COLO829 (cell line): ENCODE data around the gene PLXDC1.

ENCODE experiments used
- DNase-seq: peaks from one replicate; pipeline ENCODE4 v3.0.0; 2012; ENCODE audit warnings: low spot score

The PLXDC1 gene

DNA sequence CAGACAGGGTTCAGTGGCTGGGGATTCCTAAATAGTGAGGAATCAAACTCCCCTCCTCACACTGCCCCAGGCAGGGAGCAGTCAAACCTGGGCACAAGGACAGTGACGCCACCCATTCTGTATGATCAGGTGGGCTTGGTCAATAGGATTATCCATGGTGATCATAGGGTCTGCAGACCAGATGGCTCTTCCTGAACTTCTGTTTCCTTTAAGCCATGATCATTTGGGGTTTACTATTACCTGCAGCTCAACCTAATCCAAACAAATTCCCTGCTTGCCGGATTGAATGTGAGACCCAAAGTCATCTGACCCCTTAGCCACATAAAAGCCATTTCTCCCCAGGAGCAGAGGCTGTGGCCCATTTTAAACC lies 54.3 kb downstream of the PLXDC1 start:
- DNase-seq = no peak

DNA sequence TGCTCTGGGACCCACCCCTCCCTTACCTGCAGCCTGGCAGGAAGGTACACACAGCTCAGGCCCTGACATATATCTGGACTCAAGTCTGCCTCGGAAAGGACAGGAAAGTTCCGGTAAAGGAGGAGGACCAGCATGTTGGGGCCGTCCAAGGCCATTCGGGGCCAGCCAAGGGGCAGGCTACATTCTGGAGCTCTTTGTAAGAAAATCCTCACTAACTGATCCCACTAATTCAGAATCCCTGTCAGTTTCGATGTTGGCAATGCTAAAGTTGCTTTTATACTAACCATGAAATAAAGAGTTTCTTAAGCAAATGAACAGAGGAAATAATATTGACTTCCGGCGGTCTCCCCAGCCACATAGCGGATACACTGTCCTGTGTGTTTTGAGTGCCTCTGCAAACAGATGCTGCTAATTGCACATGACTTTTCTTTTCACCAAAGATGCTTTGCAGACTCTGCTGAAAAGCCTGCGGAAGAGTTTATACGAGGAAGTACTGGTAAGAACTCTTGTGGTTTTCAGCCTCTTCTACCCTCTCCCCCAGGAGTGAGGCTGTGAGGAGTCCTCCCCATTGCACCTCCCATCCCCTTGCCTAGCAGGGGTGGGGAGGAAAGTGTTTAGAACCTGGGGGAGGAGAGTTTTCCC lies 54.8 kb downstream of the PLXDC1 start:
- no peak for DNase-seq

DNA sequence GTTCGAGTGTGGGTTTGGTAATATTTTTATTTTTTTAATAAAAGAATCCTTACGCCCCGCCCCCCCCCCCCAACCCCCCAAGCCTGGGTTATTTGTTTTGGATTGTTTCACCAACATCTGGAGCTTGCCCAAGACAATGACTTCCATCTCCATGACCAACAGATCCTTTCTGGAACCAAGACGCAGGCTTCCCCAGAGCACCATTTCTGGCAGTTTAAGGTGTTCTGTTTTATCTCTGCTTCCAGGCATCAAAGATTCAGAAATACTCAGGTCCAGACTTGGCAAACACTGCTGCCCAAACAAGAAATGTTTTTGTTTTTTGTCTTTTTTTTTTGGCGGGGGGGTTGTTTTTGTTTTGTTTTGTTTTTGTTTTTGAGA lies 56.1 kb downstream of the PLXDC1 start:
- DNase-seq = no peak

DNA sequence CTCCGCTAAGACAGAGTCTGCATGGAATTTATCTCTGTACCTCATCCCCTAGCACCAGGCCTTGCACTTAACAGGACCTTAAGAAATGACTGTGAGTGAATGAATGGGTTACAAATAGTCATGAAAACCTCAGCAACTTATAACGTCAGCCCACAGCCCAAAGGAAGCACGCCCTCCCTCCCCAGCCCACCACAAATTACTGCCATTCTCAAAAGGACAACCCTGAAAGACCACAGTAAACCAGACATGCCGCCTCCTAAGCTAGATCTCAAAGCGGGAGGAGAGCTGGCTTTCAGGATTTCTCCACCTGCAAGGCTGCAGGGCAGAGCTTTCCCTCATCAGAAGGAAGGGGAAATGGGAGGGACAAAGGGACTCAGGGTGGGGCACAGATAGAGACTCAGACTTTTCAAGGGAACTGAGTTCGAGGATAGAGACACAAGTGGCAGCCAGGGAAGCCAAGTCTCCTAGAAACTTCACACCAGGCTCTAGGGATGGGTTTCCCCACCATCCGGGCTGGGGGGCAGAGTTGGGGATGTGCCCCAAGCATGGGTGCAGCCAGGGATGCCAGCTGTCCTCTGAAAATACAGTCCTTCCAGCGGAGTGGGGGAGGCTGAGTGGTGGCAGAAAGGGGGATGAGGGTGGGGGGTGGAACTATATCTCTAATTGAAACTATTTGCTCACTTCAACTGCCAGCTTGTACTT lies 56.7 kb downstream of the PLXDC1 start:
- no peak for DNase-seq

DNA sequence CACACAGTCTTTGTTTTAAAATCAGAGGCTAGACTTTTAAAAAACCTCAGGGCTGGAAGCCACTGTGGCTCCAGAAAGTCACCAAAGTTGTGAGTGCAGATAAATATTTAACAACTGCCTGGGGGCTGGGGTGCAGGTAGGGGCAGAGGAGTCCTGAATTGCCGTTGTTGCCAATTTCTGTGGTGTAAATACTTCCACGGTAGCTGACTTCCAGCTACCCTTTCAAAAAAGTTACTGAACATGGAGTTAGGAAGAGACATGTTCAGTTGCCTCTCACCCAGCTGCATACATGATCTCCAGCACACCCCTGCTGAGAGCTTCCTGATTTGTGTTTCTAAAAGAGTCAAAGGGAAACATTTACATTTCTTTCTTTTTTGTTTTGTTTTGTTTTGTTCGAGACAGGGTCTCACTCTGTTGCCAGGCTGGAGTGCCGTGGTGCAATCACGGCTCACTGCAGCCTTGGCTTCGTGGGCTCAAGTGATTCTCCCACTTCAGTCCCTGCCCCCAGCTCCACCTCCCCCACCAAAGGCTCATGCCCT lies 58.7 kb downstream of the PLXDC1 start:
- no peak for DNase-seq

DNA sequence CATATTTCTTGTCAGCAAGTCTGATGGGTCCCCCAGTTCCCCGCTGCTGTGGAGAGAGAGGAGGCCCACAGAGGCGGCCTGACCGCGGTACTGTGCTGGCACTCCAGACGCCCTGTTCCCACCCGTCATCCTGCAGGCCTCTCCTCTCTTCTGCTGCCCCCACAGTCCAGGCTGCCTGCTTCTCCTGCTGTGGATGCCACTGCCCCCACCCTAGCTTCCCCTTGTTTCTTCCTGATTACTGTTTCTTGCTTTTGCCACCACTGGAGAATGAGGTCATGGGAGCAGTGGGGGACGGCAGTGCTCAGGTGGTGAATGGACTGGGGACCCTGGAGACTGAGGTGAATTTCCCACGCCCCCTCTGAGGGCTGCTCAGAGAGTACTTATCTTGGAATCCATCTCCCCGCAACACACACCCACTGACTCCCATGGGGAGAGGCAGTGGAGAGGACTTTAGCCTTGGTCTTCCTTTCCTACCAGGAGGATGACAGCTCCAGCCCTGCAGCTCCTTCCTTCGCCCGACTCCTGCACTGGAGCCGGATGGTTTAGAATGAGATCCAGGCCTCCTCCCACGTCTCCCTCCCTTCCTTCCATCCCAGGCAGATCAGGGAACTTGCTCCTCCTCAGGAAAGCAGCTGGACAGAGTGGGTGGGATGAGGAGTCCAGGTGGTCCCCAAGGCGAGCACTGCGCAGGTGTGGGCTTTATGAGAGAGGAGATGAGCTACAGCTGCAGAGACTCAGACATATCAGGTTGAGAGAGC lies 60.4 kb downstream of the PLXDC1 start:
- no peak for DNase-seq

DNA sequence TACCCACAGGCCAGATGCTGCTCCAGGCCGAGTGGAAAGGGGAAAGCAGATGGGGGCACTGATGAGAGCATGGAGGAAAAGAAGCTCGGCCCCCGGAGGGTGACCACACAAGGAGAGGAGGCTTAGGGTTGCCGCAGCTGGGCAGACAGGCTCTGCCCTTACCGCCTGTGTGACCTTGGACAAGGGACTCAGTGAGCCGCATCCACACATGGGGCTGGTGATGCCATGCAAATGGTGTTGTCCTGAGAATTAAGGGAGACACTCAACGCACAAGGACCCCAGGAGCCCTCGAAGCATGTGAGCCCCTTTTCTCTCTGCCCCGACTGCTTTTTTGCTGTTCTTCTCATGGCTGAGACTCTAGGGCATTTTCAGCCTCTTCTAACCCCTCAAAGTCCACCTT lies 61.0 kb downstream of the PLXDC1 start:
- no peak for DNase-seq

DNA sequence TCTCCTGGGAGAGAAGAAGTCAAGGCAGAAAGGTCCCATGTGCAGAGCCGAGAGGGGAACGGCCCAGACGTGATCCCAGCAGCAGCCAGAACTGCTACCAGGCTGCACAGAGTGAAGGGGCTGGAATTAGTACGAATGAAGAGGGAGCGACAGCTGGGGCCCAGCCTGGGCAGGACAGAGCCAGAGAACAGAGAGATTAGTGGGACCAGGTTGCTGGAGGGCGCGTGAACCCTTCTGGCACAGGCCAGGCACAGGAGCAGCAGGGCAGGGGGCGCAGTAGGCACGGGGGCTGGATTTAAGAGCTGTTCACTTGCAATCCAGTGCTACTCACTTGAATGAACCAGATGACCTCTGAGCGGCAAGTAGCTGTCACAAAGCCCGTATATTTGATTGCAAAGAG lies 66.9 kb downstream of the PLXDC1 start:
- no peak for DNase-seq

DNA sequence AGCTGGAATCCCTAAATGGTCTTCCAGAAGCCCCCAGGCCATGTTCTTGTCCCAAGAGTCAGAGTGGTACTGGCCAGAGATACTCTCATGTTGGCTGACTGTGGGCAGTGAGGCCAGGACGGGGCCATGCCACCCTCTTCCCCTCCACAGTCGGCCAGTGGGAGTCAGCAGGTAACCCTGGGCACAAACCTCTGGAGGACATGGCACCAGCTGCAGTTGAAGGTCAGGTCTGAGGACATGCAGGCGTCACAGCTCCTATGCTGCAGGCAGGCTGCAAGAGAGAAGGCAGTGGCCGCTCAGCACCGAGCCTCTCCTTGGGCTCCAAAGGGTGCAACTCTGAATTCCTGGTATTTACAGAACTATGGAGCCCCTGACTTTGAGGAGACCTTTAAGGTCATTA lies 68.2 kb downstream of the PLXDC1 start:
- DNase-seq = no peak

DNA sequence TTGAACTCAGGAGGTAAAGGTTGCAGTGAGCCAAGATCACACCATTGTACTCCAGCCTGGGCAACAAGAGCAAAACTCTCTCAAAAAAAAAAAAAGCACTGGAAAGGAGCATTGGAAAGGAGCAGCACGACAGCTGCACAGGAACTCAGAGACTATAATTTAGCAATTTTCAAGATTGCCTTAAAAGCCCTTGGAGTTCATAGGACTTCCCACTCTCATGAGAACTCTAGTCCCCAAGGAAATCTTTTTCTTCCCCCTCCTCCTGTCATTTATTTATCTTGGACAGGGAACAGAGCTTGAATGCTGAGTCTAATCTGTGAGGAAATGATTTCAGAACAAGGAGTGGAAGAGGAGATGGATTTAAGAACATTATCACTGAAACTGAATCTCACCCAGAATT lies 69.0 kb downstream of the PLXDC1 start:
- no peak for DNase-seq

DNA sequence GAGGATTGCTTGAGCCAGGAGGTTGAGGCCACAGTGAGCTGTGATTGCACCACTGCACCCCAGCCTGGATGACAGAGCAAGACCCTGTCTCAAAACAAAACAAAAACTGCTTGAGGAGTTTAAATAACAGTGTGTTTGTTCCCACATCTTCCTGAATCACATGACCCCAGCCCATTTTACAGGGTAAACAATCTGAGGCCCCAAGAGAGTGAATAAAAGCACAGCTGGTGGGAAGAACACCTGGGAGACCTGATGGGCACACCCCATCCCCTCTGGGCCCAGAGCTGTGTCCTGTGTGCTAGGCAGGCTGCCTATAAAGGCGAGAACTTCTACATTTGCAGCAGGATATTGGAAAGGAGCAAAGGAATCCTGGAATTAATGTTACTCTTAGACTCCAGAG lies 69.6 kb downstream of the PLXDC1 start:
- no peak for DNase-seq

DNA sequence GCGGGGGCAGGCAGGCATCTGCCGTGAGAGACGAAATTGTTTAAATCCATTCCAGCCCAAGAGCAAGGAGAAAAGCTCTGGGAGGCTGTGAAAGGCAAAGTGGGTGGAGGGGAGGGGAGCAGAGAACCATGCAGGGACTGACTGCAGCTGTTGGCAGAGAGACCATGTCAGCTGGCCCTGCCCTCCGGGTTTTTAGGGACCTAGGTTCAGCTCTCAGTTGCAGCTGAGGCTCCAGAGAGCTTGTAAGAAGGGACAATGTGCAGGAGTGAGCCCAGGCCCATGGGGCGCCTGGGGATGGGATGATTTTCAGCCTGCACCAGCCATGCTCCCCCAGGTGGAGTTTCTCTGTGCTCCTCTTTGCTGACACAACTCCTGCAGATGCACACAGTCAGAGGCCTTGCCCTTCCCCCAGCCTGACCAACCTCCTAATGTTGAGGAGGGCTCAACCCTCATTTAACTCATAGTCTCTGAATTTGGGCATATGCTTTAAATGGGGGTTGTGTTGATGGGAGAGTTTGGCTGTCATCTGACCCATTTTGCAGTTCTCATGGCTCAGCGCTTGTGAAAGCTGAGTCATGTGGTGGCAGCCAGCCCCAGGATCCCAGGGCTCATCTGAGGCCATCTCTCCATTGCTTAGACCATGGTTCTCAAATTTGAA lies 70.9 kb downstream of the PLXDC1 start:
- DNase-seq = no peak

DNA sequence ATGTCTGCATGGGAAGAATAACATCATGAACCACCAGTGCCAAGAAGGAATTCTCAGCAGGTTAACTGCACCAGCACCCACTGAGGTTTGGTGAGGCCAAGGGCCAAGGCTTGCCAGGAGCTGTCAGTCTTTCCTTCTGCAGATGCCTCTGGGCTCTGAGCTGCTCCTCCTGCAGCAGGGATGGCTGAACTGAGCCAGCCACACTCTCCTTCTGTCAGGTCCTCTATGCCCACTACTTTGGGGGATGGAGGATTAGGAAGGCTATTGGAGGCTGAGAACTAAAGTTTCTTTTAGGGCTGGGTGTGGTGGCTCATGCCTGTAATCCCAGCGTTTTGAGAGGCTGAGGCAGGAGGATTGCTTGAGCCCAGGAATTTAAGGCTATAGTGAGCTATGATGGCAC lies 71.6 kb downstream of the PLXDC1 start:
- DNase-seq = no peak

DNA sequence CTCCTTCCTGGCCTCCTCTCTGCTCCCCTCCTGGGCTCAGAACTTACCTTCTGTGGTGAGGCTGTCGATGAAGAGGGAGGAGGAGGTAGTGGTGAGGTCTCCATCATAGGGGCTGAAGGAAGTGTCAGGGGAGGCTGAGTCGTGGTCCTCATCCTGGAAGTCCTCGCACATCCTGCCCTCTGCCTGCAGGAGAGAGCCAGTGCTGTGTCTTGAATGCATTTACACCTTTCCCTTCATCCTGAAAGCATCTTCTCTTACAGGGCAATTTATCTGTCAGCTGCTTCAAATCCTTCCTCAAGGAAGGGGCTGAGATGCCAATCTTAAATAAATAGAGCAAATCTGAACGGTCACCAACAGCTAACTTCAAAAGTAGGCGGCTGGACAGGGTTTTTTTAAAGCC lies 73.6 kb downstream of the PLXDC1 start:
- no peak for DNase-seq

DNA sequence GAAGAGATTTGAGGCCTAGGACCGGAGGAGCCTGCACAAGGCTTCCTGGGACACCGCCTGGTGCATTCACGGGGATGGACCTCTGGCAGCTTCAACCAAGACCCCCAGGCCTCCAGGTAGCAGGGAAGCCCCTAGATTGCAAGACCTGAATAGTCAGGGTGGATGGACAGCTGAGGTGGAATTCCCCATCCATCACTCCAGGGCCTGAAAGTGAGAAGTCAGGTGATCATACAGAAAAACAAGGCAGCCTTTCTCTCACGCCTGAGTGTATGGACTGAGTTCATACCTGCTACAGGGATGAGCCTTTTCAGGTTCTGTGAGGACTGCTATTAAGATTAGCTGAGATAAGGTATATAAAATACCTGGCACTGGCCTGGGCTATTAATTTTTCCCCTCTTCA lies 74.2 kb downstream of the PLXDC1 start:
- DNase-seq = no peak

DNA sequence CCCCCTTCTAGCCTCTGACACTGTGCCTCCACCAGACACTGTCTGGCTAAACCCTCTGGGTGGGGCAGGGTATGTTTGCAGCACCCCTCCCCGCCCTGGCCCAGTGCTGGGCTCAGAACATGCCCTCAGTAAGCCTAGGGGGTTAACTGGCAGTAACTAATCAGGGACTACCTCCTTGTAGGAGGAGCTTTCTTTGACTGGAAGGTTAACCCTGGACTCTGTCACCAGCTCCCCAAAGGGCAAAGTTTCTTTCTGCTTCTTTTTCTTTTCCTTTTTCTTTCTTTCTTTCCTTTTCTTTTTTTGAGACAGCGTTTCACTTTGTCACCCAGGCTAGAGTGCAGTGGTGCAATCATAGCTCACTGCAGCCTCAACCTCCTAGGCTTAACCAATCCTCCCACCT lies 76.8 kb downstream of the PLXDC1 start:
- DNase-seq = no peak

DNA sequence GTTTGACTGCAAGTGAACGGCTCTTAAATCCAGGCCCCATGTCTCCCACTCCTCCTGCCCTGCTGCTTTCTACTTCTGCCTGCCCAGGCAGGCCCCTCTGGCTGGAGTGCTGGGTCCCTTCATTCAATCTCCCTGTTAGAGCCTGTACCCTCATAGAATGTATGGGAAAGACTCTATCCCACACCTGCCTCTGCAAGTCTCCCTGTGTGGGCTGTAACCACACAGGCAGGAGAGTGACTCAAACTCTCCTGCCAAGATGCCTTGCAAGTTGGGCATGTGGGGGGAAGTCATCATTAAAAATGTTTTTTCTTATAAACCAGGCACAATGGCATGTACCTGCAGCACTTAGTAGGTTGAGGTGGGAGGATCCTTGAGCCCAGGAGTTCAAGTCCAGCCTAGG lies 77.5 kb downstream of the PLXDC1 start:
- DNase-seq = no peak

DNA sequence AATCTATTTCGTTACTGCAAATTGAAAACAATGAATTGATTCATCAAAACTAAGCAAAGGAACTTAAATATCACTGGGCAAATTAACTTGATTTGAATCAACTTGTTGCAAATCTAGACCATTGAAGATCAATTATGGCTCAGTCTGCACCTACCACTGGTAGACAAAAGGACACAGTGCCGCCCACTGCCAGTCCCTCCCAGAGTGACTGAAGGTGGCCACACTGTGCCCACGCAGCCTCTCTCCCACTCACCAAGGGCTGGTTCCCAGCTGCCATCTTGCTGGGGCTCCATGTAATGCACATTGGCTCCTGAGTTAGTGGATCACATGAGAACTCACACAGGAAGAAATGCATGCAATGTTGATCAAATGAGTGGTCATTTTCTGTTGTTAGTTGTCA lies 78.1 kb downstream of the PLXDC1 start:
- no peak for DNase-seq

DNA sequence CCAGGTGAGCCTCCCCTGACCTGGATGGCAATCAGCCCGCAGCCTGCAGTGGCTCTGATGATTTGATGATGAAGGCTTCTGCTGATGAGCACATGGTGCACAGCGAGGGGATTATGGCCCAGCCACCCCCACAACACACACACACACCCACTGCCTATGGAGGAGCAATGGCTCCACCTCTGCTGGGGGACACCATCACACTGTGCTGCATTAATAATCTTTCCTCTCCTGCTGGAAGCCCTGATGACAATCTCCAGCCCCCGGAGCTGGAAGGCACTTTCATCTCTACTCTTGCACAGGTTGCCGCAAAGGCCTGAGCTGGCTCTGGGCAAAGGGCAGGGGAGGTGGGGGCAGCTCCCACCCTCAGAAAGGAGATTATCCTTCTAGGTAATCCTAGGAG lies 79.9 kb downstream of the PLXDC1 start:
- DNase-seq = no peak

DNA sequence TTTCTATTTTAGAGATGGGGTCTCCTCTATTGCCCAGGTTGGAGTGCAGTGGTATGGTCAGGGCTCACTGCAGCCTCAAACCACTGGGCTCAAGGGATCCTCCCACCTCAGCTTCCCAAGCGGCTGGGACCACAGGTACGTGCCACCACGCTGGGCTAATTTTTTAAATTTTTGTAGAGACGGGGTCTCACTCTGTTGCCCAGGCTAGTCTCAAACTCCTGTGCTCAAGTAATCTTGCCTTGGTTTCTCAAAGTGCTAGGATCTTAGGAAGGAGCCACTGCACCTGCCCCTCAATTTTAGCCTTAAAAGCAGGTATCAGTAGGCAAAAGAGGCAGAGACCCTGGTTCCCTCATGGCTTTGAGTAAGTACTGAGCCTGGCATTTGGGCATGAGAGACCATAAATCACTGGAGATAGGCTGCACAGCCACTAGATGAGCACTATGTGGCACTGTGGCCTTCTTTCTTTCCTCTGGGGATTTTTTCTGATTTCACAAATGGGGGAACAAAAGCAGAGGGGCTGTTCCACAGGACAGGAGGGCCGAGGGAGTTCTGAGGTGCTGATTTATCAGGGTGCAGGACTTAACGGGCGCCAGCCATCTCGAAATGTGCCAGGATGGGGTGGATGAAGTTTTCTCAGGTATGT lies 82.2 kb downstream of the PLXDC1 start:
- peak; percentile 81 for DNase-seq

DNA sequence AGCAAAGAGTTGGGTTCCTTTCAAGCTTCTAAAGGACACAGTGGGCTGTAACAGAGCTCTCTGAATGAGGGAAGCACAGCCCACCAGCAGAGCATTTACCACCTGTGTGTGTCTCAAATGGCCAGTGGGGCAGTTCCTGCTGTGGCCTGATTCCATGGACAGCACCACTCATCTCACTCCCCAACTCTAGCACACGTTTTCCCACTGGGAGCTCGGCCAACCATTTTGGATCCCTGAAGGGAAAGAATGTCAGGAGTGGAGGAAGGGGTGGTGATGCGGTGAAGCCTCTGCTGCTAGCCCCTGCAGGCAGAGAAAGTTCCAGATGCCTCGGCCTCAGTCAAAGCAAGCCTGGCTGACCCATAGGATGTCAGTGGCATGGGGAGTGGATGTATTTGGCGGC lies 86.6 kb downstream of the PLXDC1 start:
- no peak for DNase-seq

DNA sequence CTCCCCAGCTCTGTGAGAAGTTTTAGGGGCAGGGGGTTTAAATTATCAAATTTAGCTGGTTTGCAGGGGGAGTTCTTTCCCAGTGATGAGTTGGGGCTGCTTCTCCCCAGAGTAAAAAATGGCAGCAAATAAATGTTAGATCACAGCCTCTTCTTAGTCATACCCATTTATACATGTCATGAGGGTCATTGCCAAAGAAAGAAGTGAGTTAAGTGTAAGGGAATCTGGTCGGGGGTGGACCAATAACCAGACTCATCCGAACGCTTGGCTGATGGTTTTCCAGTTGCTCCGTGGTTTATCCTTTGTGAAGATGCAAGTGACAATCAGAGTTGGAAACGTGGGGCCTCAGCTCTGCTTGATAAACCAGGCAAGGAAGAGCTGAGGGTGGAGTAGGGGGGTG lies 87.1 kb downstream of the PLXDC1 start:
- no peak for DNase-seq
